Keratinocyte (primary cell): ENCODE data around the gene FARP2. TPM values are rescaled to one million over a fixed set of nuclear protein-coding genes. Genes with fewer than 3 reads are reported as not detected.

ENCODE experiments used
- DNase-seq: peaks from one replicate; pipeline ENCODE4 v3.0.0-alpha.2; 2011; ENCODE audit warnings: low read depth, missing footprints, low spot score
- FAIRE-seq: peaks from 2 replicates; lab custom pipeline; 2011; peaks lifted over from hg19 to GRCh38; lab: Jason Lieb, UNC
- H2AFZ ChIP-seq: 2 replicates; pipeline ENCODE4 v1.6.0; 2012; ENCODE audit warnings: low read length, control low read depth, inconsistent platforms; ENCODE audit not compliant: control insufficient read depth
- H3K27ac ChIP-seq: 2 replicates; pipeline ENCODE4 v1.5.1; 2011; ENCODE audit warnings: low read length; ENCODE audit not compliant: control insufficient read depth, insufficient read depth
- H3K27me3 ChIP-seq: 3 replicates; pipeline ENCODE4 v1.6.0; 2011; ENCODE audit warnings: low read length; ENCODE audit not compliant: control insufficient read depth, insufficient read depth; ENCODE audit errors: extremely low read depth
- H3K36me3 ChIP-seq, 2 experiments: 2 replicates in 1 of 2; 3 replicates in 1 of 2; pipeline ENCODE4 v1.5.1; 2011; ENCODE audit warnings: low read length in 2 of 2, mild to moderate bottlenecking in 1 of 2; ENCODE audit not compliant: control insufficient read depth in 2 of 2, insufficient read depth in 2 of 2; ENCODE audit errors: extremely low read depth in 1 of 2
- H3K4me1 ChIP-seq: 3 replicates; pipeline ENCODE4 v1.5.1; 2011; ENCODE audit warnings: low read length; ENCODE audit not compliant: control insufficient read depth, insufficient read depth; ENCODE audit errors: extremely low read depth
- H3K4me2 ChIP-seq: 3 replicates; pipeline ENCODE4 v1.6.0; 2011; ENCODE audit warnings: low read depth, low read length; ENCODE audit not compliant: control insufficient read depth, insufficient read depth; ENCODE audit errors: extremely low read depth
- H3K4me3 ChIP-seq, 3 experiments: fragments of 200-600 bp in 1 of 3; sonication (generic) in 1 of 3; 2 replicates in 2 of 3; 3 replicates in 1 of 3; pipeline ENCODE4 v1.5.1; 2011 to 2016; ENCODE audit warnings: low read length in 3 of 3, mild to moderate bottlenecking in 3 of 3, control low read depth in 2 of 3, inconsistent platforms in 1 of 3, low read depth in 1 of 3, mixed read lengths in 1 of 3, mixed run types in 1 of 3, moderate library complexity in 1 of 3; ENCODE audit not compliant: control insufficient read depth in 2 of 3, insufficient read depth in 2 of 3; ENCODE audit errors: extremely low read depth in 1 of 3
- H3K79me2 ChIP-seq: 2 replicates; pipeline ENCODE4 v1.6.0; 2012; ENCODE audit warnings: low read length; ENCODE audit not compliant: control insufficient read depth, insufficient read depth
- H3K9ac ChIP-seq: 3 replicates; pipeline ENCODE4 v1.6.0; 2011; ENCODE audit warnings: low read length; ENCODE audit not compliant: control insufficient read depth, insufficient read depth; ENCODE audit errors: extremely low read depth
- H3K9me1 ChIP-seq: 3 replicates; pipeline ENCODE4 v1.6.0; 2011; ENCODE audit warnings: low read length; ENCODE audit not compliant: control insufficient read depth, insufficient read depth; ENCODE audit errors: extremely low read depth
- H3K9me3 ChIP-seq: 2 replicates; pipeline ENCODE4 v1.5.1; 2012; ENCODE audit warnings: low read depth, low read length; ENCODE audit not compliant: control insufficient read depth
- H4K20me1 ChIP-seq: 3 replicates; pipeline ENCODE4 v1.6.0; 2011; ENCODE audit warnings: low read length; ENCODE audit not compliant: control insufficient read depth, insufficient read depth; ENCODE audit errors: extremely low read depth
- EZH2 ChIP-seq: IDR thresholded peaks from one replicate; pipeline ENCODE4 v1.6.1; 2012; ENCODE audit warnings: inconsistent platforms, mild to moderate bottlenecking, low read length, moderate library complexity
- dilution Hi-C: fragments of 300-500 bp; cut with MboI; formaldehyde crosslinking; loops from one replicate; pipeline ENCODE4 v1.7.0; 2020; ENCODE audit warnings: low sequenced_read_pairs; ENCODE audit not compliant: extremely low pct_ligation_motif_present
- polyA plus RNA-seq, 5 experiments: library from polyadenylated mRNA; depleted of rRNA in 3 of 5; stranded (reverse) in 3 of 5; stranded (forward) in 1 of 5; unstranded in 1 of 5; fragments of >200 nt; gene quantifications; 1 replicate in 1 of 5; 2 replicates in 3 of 5; 3 replicates in 1 of 5; pipeline versions ENCODE4 v1.2.1 to v1.2.3, GENCODE V29; 2011 to 2012; ENCODE audit warnings: missing spikeins in 2 of 5, low read depth in 1 of 5, low replicate concordance in 1 of 5
- TF ChIP-seq, protein P1 (sequence below), 3 experiments: IDR thresholded peaks in 1 of 3; conservative IDR thresholded peaks in 1 of 3; optimal IDR thresholded peaks in 1 of 3; 2 replicates in 2 of 3; 3 replicates in 1 of 3; pipeline versions ENCODE3 to v1.5.1; 2011; ENCODE audit warnings: low read length in 3 of 3, mild to moderate bottlenecking in 3 of 3, moderate library complexity in 2 of 3, control low read depth in 1 of 3, inconsistent platforms in 1 of 3; ENCODE audit not compliant: insufficient read depth in 2 of 3; ENCODE audit errors: extremely low read depth in 1 of 3

Gene FARP2
- polyA plus RNA-seq, 1 donor (not counting 4 experiments of a cell fraction or from before 2014, with no cell fraction given) = 39.3 TPM

DNA sequence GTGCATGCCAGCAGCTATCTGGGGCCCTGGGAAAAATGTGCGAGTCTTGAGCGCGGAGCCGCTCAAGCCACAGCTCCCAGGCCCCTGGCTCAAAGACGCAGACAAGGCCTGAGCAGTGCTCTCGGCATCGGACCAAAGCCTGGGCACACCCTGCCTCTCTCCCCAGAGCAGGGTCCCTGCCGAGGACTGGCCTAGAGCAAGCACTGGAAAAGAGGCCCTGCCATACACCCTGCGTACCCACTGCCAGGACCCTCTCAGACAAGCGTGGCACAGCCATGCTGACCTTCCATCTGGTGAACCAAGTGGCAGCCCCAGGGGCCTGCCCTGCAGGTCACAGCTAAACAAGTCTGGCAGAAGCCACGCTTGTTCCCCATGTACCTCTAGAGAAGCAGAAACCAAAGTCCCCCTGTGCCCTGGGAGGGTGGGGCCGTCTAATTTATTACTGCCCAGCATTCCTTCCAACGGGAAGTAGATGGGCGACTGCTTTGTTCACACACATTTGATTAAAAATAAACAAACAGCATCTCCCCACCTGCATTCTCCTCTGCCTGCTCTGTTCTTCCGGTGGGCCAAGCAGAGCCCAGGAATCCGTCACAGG, 138.3 kb downstream of the FARP2 start:
- Histone ChIP-seq H3K27ac (no peak overlapping the region), H2AFZ (no peak overlapping the region), H3K4me3 (no peak overlapping the region), H3K9me3 (no peaks in the 10 kb centered on the region), H4K20me1 (peaks cover 4% of the 10 kb centered on the region), H3K9me1 (no peaks in the 10 kb centered on the region), H3K27me3 (no peaks in the 10 kb centered on the region), H3K9ac (no peak overlapping the region), H3K4me2 (no peak overlapping the region), H3K79me2 (peaks cover 5% of the 10 kb centered on the region), H3K36me3 (peaks cover 23 to 26% of the 10 kb centered on the region in 2 experiments), H3K4me1 (no peaks in the 10 kb centered on the region)
- dilution Hi-C loops = loop anchor here (25.0 kb wide), 1 partner anchor 93 kb away; no protein-coding TSS in a partner anchor
- DNase-seq (no peak), FAIRE-seq (no peak)
- TF ChIP-seq, protein P1, sequence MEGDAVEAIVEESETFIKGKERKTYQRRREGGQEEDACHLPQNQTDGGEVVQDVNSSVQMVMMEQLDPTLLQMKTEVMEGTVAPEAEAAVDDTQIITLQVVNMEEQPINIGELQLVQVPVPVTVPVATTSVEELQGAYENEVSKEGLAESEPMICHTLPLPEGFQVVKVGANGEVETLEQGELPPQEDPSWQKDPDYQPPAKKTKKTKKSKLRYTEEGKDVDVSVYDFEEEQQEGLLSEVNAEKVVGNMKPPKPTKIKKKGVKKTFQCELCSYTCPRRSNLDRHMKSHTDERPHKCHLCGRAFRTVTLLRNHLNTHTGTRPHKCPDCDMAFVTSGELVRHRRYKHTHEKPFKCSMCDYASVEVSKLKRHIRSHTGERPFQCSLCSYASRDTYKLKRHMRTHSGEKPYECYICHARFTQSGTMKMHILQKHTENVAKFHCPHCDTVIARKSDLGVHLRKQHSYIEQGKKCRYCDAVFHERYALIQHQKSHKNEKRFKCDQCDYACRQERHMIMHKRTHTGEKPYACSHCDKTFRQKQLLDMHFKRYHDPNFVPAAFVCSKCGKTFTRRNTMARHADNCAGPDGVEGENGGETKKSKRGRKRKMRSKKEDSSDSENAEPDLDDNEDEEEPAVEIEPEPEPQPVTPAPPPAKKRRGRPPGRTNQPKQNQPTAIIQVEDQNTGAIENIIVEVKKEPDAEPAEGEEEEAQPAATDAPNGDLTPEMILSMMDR (optimal IDR thresholded peaks at IDR 0.05 in 1 of 3, IDR thresholded peaks at IDR 0.05 in 1 of 3, conservative IDR thresholded peaks at IDR 0.05 in 1 of 3; ENCODE audit: extremely low read depth in 1 of 3, insufficient read depth in 2 of 3, low read length in 3 of 3) = no peak
- no peak for TF ChIP-seq EZH2

GRCh38 chr2:241495172-241496002, 139.3 kb downstream of the FARP2 start:
- TF ChIP-seq, protein P1 (optimal IDR thresholded peaks at IDR 0.05 in 1 of 3, IDR thresholded peaks at IDR 0.05 in 1 of 3, conservative IDR thresholded peaks at IDR 0.05 in 1 of 3; ENCODE audit: extremely low read depth in 1 of 3, insufficient read depth in 2 of 3, low read length in 3 of 3) = no peak
- no peak for TF ChIP-seq EZH2
- no peak overlapping the region for H3K9ac ChIP-seq
- no peak overlapping the region for H3K4me2 ChIP-seq
- H3K9me3 ChIP-seq = no peaks in the 10 kb centered on the region
- dilution Hi-C loops = loop anchor here (25.0 kb wide), 1 partner anchor 92 kb away; no protein-coding TSS in a partner anchor
- H3K79me2 ChIP-seq = peaks cover 8% of the 10 kb centered on the region
- H4K20me1 ChIP-seq = peaks cover 4% of the 10 kb centered on the region
- H3K27me3 ChIP-seq = no peaks in the 10 kb centered on the region
- no peaks in the 10 kb centered on the region for H3K4me1 ChIP-seq
- DNase-seq = no peak
- H3K36me3 ChIP-seq = peaks cover 28 to 31% of the 10 kb centered on the region in 2 experiments
- no peak overlapping the region for H3K27ac ChIP-seq
- no peak overlapping the region for H3K4me3 ChIP-seq
- H3K9me1 ChIP-seq = no peaks in the 10 kb centered on the region
- H2AFZ ChIP-seq = no peak overlapping the region
- no peak for FAIRE-seq
